Brain pericyte (primary cell): ENCODE data around the gene ARTN.

Source experiments
- DNase-seq: peaks from one replicate; pipeline ENCODE4 v3.0.0-alpha.2; 2012; ENCODE audit warnings: low read depth, low spot score

ARTN gene

GRCh38 chr1:43984855-43985254 is 51.3 kb downstream of the ARTN start:
- DNase-seq = no peak

- no peak for DNase-seq
Observed at GRCh38 chr1:43985984-43986595, 52.5 kb downstream of the ARTN start.

GRCh38 chr1:43986712-43987111 is 53.1 kb downstream of the ARTN start:
- DNase-seq = no peak
